Dermis blood vessel endothelial cell (primary cell): ENCODE results near the gene CYP46A1. TPM values are rescaled to one million over a fixed set of nuclear protein-coding genes. Genes with fewer than 3 reads are reported as not detected.
A peak's percentile ranks its signal among the peaks of the same experiment; 100 is the strongest.
"Not testable (repeated sequence)": the region's sequence is repeated elsewhere in the genome, so short reads cannot be mapped to it uniquely, and the experiment has no call there.

Experiments
- DNase-seq: peaks from one replicate; pipeline ENCODE4 v3.0.0; 2010
- total RNA-seq: library from RNA; depleted of rRNA; stranded (reverse); fragments of >200 nt; gene quantifications from 2 replicates; pipeline ENCODE4 v1.2.3, GENCODE V29; 2014

CYP46A1 gene
- total RNA-seq, 1 donor from 2014 or later = under 0.01 TPM

DNA sequence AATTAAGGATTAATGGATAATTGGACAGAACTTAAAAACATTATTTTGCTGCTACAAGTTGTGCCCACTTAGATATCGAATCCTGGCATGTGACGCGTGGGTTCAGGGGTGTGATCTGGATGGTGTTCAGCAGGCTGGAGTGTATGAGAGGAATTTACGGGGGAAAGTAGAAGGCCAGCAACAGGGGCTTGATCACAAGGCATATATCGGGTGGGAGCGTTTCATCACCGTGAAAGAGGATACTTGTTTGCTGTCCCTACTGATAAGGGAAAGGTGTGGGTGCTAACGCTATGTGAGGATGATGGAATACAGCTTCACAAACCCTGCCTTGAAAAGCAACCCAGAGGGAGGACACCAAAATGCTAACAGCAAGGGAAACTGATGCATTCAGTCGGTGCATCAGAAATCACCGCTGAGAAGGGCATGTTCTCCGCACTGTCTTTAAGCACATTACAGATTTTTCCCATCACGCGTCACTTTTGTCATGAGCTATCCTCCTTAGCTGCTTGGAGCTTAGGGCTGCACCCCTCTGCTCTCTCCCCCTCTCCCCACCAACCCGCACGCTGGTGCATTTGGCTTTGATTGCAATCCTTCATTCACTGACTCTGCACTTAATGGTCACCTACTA, 25.8 kb upstream of the CYP46A1 start:
- DNase-seq = no peak

DNA sequence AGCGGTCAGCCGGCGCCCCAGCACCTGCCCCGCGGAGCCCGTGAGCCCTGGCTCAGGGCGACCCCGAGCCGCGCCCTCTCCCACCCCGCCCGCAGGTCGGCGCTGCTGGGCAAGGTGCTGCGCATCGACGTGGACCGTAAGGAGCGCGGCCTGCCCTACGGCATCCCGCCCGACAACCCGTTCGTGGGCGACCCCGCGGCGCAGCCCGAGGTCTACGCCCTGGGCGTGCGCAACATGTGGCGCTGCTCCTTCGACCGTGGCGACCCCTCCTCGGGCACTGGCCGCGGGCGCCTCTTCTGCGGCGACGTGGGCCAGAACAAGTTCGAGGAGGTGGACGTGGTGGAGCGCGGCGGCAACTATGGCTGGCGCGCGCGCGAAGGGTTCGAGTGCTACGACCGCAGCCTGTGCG, 24.8 kb upstream of the CYP46A1 start:
- DNase-seq = peak; percentile 30

DNA sequence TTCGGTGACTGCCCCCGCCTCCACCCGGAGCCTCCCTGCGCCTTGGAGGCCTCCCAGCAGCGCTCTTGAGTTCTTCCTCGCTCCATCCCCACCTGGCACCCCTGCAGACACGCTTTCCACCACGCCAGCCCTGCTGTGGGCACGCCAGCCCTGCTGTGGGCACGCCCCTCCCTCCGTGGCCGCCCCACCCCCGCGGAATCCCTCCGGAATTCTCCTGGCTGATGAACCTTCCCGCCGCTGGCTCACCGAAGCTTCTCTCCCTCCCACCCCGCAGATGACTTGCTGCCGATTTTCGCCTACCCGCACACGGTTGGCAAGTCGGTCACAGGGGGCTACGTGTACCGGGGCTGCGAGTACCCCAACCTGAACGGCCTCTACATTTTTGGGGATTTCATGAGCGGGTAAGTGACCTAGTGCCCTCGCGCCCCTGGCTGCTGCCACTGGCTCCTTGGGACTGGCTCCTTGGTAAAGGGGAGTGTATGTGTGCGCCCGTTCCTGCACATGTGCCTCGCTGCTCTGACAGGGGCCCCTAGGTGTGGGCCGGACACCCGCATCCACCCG, 24.0 kb upstream of the CYP46A1 start:
- DNase-seq = no peak

DNA sequence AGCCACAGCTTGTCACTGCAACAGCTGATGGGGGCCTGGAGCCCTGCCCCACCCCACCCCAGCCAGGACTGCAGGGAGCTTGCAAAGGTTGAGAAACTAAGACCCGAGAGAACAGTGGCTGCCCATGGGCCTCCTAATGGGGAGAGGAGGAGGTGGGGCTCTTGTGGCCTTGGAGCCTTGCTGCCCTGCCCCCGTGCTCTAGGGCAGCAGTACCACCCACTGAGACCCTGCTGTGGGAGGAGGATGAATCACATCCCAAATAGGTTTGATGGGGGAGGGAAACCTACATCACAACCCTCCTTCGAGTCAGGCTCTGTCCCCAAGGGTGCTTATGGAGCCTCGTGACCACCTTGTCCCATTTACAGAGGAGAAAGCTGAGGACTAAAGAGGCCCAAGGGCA, 23.3 kb upstream of the CYP46A1 start:
- no peak for DNase-seq

GRCh38 chr14:99661206-99661605, 22.9 kb upstream of the CYP46A1 start:
- DNase-seq = not testable (repeated sequence)

DNA sequence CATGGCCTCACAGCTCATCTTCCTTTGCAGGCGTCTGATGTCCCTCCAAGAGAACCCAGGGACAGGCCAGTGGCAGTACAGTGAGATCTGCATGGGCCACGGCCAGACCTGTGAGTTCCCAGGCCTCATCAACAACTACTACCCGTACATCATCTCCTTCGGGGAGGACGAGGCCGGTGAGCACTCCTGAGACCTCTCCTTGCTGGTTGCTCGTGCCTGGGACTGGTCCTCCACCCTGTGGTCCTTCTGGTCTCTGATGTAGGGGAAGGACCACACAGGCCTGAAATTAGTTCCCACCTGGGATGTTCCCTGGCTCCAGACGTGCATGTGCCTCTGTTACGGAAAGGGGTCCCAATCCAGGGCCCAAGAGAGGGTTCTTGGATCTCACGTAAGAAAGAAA, 21.3 kb upstream of the CYP46A1 start:
- no peak for DNase-seq

DNA sequence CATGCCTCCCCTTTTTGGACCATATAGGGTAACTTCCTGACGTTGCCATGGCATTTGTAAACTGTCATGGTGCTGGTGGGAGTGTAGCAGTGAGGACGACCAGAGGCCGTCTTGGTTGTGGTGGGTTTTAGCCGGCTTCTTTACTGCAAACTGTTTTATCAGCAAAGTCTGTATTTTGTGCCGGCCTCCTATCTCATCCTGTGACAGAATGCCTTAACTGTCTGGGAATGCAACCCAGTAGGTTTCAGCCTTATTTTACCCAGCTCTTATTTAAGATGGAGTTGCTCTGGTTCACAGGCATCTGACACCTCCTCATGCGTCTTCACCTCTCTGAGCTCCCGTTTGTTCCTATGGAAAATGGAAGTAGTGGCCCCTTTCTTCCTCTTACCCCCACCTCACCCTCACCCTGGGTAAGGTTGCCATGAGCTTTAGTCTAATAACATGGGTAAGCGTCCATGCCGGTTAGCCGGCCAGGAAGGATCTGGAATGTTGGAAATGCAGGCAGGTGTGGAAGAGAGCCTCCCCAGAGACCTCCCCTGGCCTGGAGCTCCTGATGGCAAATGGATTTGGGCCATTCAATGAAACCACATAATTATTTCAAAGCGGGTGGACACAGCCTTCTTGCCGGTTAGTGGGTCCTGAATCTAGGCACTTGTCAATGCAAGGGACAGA, 20.6 kb upstream of the CYP46A1 start:
- no peak for DNase-seq

GRCh38 chr14:99664058-99664936, 19.8 kb upstream of the CYP46A1 start:
- DNase-seq = no peak

- no peak for DNase-seq
These were observed 19.2 kb upstream of the CYP46A1 start for GRCh38 chr14:99664937-99665273.

- DNase-seq = no peak
These were observed 17.6 kb upstream of the CYP46A1 start for GRCh38 chr14:99666533-99666932.

- no peak for DNase-seq
These were observed 17.1 kb upstream of the CYP46A1 start for GRCh38 chr14:99667045-99667444.

- no peak for DNase-seq
These were observed 16.3 kb upstream of the CYP46A1 start for GRCh38 chr14:99667821-99668220.

GRCh38 chr14:99668307-99669295, 15.5 kb upstream of the CYP46A1 start:
- DNase-seq = no peak

GRCh38 chr14:99670361-99671234, 13.5 kb upstream of the CYP46A1 start:
- no peak for DNase-seq

DNA sequence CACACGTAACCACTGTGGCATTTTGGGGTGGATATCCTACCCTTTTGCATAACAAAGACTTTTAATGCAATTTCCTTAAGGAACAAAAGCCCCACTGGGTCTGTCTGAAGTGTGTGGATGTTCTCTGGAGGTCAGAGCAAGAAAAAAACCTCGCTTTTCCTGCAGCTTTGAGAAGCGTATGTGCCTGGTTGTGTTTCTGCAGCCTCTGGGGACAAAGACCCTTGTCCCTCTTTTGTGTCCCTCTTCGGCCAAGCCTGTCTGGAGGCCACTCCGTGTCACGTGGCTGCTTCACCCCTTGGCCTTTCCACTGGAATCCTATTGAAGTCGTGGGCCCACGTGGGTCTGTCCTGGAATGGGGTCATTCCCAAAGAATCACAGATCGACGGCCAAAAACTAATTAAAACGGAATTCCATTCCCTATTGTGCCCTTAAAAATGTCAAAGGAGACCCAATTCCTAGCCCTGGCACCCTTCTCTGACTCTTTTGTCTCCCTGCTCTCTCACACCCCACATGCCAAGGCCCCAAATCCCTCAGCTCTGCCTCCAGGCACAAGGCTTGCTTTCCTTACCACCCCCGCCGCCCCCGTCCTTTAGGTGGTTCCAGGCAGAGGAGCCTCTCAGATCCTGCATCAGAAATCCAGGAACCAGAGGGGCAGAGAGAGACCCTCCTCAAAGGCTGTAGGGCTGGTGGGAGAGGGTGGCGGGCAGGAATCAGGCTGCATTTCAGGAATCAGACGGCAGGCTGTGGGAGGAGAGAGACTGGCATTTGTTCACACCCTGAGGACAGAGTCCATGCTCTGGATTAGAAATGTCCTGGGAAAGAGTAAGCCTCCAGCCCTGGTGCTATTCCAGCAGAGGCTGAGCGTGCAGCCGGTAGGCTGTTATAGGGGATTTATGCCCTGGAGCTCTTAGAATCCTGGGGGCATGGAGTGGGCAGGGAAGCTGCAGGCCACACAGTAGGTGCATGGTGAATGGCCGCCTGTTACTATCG, 12.6 kb upstream of the CYP46A1 start:
- DNase-seq = no peak

- DNase-seq = no peak
These were observed 11.4 kb upstream of the CYP46A1 start for GRCh38 chr14:99672506-99673304.

DNA sequence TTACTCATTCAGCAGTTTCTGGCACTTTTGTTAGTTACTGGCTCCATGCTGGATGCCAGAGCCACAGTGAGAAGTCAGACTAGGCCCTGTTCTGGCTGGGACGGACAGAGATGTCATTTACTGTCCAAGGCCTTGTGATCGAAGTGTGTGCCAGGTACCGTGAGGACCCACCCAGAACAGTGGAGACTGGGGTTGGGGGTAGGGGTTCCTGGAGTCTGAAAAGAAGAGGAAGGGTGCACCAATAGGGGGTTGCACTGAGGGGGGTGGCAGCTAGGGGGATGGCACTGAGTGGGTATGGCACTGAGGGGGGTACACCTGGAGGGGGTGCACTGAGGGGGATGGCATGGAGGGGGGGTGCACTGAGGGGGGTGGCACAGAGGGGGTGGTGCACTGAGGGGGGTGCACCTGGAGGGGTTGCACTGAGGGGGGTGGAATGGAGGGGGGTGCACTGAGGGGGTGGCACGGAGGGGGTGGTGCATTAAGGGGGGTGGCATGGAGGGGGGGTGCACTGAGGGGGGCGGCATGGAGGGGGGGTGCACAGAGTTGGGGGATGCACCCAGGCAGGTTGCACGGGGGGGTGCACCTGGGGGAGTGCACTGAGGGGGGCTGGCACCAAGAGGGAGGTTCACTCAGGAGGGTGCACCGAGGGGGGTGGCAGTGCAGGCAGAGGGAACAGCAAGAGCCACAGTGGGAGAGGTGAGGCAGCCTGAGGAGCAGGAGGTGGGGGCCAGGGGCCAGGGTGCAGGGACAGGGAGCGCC, 10.6 kb upstream of the CYP46A1 start:
- no peak for DNase-seq

GRCh38 chr14:99674064-99674650, 9.9 kb upstream of the CYP46A1 start:
- DNase-seq = no peak
